ENCODE measurements around the gene LDLRAD3.
A peak's percentile ranks its signal among the peaks of the same experiment; 100 is the strongest.

LDLRAD3 gene

GRCh38 chr11:36218283-36218921, 274.5 kb downstream of the LDLRAD3 start:
- DNase-seq, result no peak

GRCh38 chr11:36219996-36220395, 276.1 kb downstream of the LDLRAD3 start:
- no peak for DNase-seq

- no peak for DNase-seq
Observed at GRCh38 chr11:36222831-36223635, 279.2 kb downstream of the LDLRAD3 start.

- DNase-seq, result no peak
Observed at GRCh38 chr11:36224209-36224882, 280.5 kb downstream of the LDLRAD3 start.

GRCh38 chr11:36227044-36227443, 283.2 kb downstream of the LDLRAD3 start:
- no peak for DNase-seq

- DNase-seq, result no peak
Observed at GRCh38 chr11:36228689-36229088, 284.8 kb downstream of the LDLRAD3 start.

- no peak for DNase-seq
Observed at GRCh38 chr11:36229091-36229705, 285.3 kb downstream of the LDLRAD3 start.

GRCh38 chr11:36230779-36231699, 287.2 kb downstream of the LDLRAD3 start:
- DNase-seq, result peak; percentile 32

- no peak for DNase-seq
Observed at GRCh38 chr11:36233204-36233603, 289.3 kb downstream of the LDLRAD3 start.

GRCh38 chr11:36234825-36235224, 291.0 kb downstream of the LDLRAD3 start:
- DNase-seq, result no peak

GRCh38 chr11:36235750-36236149, 291.9 kb downstream of the LDLRAD3 start:
- no peak for DNase-seq

GRCh38 chr11:36237391-36237790, 293.5 kb downstream of the LDLRAD3 start:
- DNase-seq, result no peak

- no peak for DNase-seq
Observed at GRCh38 chr11:36238036-36238631, 294.3 kb downstream of the LDLRAD3 start.

- no peak for DNase-seq
Observed at GRCh38 chr11:36238881-36239280, 295.0 kb downstream of the LDLRAD3 start.

- peak; percentile 54 for DNase-seq
Observed at GRCh38 chr11:36239636-36240035, 295.8 kb downstream of the LDLRAD3 start.

- no peak for DNase-seq
Observed at GRCh38 chr11:36240173-36240572, 296.3 kb downstream of the LDLRAD3 start.

- no peak for DNase-seq
Observed at GRCh38 chr11:36240801-36241200, 296.9 kb downstream of the LDLRAD3 start.

GRCh38 chr11:36241497-36241896, 297.6 kb downstream of the LDLRAD3 start:
- DNase-seq, result no peak

- DNase-seq, result peak; percentile 17
Observed at GRCh38 chr11:36243641-36244040, 299.8 kb downstream of the LDLRAD3 start.

GRCh38 chr11:36247493-36247892, 303.6 kb downstream of the LDLRAD3 start:
- no peak for DNase-seq

- DNase-seq, result no peak
Observed at GRCh38 chr11:36248436-36248835, 304.6 kb downstream of the LDLRAD3 start.

GRCh38 chr11:36249246-36249645, 305.4 kb downstream of the LDLRAD3 start:
- no peak for DNase-seq

Measured in midbrain (tissue), 1 donor.